CD4-positive, alpha-beta T cell treated with Interleukin-2 at 100 ng/mL for 4 hours (primary cell): ENCODE measurements around the gene PLCD1.
"Not testable (repeated sequence)": the region's sequence is repeated elsewhere in the genome, so short reads cannot be mapped to it uniquely, and the experiment has no call there.

Source experiments
- DNase-seq: peaks from one replicate; pipeline ENCODE4 v3.0.0-alpha.2; 2020; ENCODE audit warnings: low spot score

Gene PLCD1

DNA sequence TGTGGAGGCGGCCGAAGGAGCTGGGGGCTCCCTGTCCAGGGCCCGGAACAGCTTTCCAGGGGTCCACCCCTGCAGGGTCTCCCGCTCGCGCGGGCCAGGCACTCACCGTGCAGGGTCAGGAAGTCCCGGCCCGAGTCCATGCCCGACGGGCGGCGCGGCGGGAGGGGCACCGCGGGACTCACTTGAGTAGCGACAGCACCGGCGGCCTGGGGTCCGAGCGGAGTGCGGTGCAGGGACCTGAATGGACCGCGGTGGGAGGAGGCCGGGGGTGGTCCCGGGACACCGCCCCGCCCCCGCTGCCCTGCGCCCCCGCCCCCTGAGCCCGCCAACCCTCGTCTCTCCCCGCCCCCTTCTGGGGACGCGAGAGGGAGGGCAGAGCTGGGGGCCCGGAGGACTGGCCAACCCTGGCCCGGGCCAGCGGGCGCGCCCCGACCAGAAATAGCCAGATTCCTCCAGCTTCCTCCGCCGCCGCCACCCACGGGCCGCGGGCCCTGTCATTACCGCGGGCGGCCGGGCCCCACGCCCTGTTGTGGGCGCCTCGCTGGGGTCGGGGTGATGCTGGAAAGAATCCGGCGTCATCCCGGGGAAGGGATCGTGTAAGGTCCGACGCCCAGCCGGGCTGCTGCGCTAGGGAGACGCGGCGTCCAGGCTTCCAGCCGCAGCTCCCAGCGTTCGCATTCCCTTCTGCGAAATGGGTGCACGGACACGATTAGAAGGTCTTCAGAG lies at the start of gene PLCD1:
TSS of gene PLCD1 (minus strand) at position 243 of the 726 bp plus-strand sequence. CDS start at position 140, 103 bp downstream.
- peak; percentile 62 for DNase-seq

DNA sequence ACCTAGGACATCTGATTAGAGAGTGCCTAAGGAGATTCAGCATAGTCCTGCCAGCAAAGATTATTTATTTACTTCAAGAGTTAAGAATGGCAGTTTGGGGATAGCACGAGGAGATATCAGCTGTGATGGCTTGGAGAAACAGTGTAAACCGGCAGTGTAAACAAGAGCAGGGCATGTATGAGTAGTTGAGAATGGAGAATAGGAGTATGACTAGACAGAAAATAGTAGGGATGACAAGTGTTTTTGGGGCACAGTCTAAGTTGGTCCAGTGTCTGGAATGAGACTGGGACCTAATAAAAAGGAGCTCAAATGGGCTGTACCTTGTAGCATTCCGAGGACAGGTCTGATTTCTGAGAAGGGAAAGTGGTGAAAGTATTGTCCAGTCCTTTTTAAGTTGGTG lies 47.6 kb upstream of the PLCD1 start:
- not testable (repeated sequence) for DNase-seq

DNA sequence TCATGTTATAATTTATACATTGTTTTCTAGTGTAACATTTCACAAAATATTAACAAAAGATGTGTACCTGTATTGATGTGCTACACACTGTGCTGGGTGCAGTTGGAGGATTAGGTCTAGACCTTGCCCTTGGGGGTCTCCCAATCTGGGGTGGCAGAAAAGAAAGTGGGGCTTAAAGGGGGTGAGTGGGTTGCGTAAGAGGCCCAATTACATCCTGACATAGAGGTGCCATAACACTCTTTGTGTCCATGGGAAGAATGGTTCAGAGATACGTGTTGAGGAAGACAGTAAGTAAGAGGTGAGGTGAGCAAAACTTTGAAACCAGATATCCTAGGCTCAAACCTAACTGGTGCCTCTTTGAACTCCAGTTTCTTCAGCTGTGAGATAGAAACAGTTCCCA lies 40.6 kb upstream of the PLCD1 start:
- DNase-seq = no peak

DNA sequence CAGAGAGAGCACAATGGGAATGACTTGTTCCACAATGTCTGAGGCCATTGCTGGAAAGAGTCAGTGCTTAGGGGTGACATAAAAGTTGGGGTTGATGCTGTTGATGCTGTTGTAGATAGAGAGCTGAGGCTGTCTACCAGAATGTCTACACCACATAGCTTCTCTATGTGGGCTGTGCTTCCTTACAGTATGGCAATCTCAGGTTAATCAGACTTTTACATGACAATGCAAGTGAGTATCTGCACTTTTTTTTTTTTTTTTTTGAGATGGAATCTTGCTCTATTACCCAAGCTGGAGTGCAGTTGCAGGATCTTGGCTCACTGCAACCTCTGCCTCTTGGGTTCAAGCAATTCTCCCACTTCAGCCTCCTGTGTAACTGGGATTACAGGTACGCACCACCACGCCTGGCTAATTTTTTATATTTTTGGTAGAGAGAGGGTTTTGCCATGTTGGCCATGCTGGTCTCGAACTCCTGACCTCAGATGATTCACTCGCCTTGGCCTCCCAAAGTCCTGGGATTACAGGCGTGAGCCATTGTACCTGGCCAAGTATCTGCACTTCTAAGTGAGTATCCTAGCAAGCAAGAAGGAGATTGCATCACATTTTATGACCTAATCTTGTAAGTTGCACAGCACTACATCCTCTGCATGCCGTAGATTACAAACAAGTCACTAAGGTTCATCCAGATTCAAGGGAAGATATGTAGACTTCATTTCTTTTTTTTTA lies 38.2 kb upstream of the PLCD1 start:
- DNase-seq = no peak

DNA sequence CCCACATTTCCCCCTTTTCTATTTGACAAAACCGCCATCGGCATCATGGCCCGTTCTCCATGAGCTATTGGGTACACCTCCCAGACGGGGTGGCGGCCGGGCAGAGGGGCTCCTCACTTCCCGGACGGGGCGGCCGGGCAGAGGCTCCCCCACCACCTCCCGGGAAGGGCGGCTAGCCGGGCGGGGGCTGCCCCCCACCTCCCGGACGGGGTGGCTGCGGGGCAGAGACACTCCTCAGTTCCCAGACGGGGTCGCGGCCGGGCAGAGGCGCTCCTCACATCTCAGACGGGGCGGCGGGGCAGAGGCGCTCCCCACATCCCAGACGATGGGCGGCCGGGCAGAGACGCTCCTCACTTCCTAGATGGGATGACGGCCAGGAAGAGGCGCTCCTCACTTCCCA lies 35.0 kb upstream of the PLCD1 start:
- not testable (repeated sequence) for DNase-seq

GRCh38 chr3:38062809-38063208 lies 33.4 kb upstream of the PLCD1 start:
- DNase-seq = no peak

- DNase-seq = no peak
Observed at GRCh38 chr3:38059591-38059990, 30.1 kb upstream of the PLCD1 start.

DNA sequence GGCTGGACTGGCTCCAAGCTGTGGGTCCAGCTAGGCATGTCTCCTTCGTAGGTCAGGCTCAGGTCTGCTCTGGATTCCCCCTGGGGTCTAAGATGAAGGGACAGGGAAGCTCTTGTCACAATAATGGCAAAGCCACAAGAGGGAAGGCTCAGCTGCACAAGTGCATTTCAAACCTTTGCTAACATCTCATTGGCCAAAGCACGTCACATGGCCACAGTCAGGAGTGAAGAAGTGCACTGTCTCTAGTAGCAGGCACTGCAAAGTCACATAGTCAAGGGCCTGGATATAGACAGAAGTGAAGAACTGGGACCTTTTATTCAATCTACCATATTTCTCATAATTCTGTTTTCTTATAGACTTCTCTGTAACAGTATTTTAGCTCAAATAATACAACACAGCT lies 29.7 kb upstream of the PLCD1 start:
- DNase-seq = no peak

DNA sequence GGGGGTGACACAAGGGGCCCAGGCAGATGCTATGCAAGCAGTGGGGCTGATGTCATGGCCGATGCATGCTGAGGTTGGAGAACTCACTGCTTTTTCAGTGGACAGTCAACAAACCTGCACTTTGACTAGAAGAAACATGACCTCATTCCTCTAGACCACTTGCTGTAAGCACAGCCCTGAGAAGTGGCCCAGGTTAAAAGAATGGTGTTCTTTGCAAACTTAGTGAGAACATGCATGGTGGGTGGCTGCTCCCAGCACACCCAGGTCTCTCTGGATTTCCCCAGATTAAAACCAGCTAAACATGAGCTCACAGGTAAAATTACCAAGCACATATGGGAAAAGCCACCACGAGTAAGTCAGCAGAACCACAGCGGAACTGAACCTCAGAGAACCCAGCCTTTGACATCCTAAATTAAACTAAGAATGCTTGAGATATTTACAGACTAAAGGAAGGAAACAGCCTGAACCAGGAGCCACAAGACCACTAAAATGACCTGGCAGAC lies 25.1 kb upstream of the PLCD1 start:
- DNase-seq = no peak

- not testable (repeated sequence) for DNase-seq
Observed at GRCh38 chr3:38053813-38054498, 24.5 kb upstream of the PLCD1 start.

DNA sequence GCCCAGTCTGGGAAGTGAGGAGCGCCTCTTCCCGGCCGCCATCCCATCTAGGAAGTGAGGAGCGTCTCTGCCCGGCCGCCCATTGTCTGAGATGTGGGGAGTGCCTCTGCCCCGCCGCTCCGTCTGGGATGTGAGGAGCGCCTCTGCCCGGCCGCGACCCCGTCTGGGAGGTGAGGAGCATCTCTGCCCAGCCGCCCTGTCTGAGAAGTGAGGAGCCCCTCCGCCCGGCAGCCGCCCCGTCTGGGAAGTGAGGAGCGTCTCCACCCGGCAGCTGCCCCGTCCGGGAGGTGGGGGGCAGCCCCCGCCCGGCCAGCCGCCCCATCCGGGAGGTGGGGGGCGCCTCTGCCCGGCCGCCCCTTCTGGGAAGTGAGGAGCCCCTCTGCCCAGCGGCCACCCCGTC lies 23.8 kb upstream of the PLCD1 start:
- not testable (repeated sequence) for DNase-seq

DNA sequence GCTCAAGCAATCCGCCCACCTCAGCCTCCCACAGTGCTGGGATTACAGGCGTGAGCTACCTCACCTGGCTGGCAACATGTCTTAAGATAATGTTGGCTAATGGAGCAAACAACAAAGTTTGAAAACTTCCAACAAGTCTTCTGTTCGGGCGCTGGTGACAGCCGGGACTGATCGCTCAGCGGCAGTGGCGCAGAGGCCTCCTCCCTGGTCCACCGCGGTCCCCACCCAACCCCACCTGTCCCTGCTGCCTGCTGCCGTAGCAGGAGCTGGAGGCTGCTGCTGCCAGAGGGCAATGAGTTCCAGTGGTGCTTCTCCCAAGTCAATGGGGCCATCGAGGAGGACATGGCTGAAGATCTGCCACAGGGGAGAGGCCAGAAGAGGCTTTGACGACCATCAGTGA lies 21.7 kb upstream of the PLCD1 start:
- no peak for DNase-seq

DNA sequence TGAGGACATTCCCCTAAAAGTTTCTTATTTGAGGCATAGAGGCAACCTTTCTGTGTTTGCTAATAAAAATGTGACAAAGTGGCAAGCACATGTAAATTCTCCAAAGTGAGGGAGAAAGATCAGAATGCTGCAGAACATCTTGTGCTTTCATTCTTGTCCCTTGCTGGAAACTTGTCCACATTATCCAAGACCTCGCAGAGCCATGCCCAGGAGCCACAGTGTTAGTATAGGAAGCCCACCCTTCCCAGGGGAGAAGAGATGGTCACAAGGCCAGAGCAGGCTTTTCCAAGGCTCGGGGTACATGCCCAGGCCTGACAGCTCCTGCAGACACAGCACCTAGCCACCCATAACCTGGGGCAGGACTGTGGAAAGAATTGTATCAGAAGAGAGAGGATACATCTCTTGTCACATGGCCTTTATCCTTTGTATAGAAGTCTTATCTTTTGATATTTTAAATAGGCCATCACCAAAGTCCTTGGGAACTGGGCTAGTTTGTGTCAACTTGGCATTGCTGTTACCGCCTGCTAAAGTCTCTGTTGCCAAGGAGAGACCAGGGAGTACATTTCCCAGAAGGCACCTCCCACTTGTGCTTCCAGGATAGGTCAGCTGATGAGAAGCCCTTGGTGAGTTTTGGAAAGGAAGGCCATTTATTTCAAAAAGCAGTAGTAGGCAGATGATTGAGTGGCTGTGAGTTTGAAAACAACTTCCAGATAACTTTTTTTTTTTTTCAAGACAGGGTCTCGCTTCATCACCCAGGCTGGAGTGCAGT lies 20.1 kb upstream of the PLCD1 start:
- no peak for DNase-seq

- no peak for DNase-seq
Observed at GRCh38 chr3:38047896-38048295, 18.5 kb upstream of the PLCD1 start.

GRCh38 chr3:38046821-38047220 lies 17.4 kb upstream of the PLCD1 start:
- no peak for DNase-seq

DNA sequence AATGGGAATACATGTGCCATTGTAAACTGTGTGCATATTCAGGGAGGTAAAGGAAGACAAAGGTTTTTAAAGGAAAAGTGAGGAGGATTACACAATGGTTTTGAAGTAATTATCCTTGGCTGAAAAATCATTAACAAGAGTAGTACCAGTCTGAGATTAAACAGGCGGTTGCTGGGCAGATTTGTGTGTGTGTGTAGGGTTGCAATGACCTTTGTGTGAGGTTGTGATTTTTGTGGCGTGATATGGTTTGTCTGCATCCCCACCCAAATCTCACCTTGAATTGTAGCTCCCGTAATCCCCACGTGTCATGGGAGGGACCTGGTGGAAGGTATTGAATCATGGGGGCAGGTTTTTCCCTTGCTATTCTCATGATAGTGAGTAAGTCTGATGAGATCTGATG lies 16.6 kb upstream of the PLCD1 start:
- DNase-seq = no peak

- no peak for DNase-seq
Observed at GRCh38 chr3:38043486-38043885, 14.0 kb upstream of the PLCD1 start.

DNA sequence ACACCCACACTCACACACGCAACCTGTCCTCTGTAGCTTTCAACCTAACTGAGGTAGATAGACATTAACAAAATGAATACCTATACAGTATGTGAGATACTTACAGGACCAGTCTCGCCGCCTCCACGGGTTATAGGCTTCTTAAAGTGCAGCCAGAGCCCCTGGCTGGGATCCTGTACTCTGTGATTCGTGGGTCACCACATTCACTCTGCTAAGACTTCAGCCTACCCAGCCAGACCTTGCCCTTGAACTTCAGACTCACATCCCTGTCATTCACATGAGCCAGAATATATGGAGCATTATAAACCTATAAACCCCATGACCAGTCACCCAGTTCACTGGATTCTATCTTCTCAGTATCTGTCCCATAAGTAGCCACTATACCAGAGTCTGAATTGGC lies 11.0 kb upstream of the PLCD1 start:
- DNase-seq = no peak

DNA sequence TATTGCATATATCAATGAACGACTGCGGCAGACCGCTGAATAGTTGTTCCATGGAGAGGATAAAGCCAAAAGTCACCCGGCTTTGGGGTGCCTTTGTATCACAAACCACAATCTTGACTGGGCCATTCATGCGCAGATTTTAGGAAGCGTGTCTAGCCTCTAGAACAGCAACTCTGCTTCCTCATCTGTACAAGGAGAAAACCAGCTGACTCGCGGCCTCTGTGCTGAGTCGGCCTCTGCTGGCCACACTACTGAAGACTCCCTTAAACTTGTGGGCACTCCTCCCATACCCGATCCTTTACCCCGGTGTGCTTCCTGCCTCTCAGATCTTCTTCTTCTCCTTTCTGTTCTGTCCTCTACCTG lies 10.4 kb upstream of the PLCD1 start:
- DNase-seq = peak; percentile 82

- DNase-seq = peak; percentile 93
Observed at GRCh38 chr3:38039101-38039898, 9.9 kb upstream of the PLCD1 start, which contains the start of gene DLEC1. Gene DLEC1 (plus strand): TSS chr3:38039208. CDS start chr3:38039226, 18 bp downstream.

DNA sequence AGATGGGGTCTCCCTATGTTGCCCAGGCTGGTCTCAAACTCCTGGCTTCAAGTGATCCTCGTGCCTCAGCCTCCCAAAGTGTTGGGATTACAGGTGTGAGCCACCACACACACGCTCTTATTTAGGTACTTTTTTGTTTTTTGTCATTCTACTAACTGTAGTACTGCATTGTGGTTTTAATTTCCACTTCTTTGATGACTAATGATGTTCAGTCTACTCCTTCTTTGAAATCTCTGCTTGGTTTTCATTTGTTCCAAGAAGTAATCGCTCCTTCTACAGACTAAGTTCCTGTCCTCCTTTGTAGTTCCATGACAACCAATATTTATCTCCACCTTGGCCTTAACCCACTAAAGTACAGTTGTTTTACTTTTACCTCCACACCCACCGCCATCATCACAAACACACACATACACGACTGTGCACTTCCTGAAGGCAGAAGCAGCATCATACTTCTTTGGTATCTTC lies 9.0 kb upstream of the PLCD1 start:
- DNase-seq = peak; percentile 92
